Thoracic aorta endothelial cell (primary cell): Measurements from ENCODE around the gene CYB561D1. TPM values are rescaled to one million over a fixed set of nuclear protein-coding genes. Genes with fewer than 3 reads are reported as not detected.

Experiments
- total RNA-seq: library from RNA; depleted of rRNA; stranded (reverse); fragments of >200 nt; gene quantifications from 2 replicates; pipeline ENCODE4 v1.2.3, GENCODE V29; 2012

CYB561D1 gene
- 4.2 and 5.5 TPM in 2 replicates for total RNA-seq

GRCh38 chr1:109493805-109494539 is at the start of gene CYB561D1:
Gene CYB561D1, plus strand, starts transcription at chr1:109494094. Its CDS starts 46 bp downstream, at chr1:109494140.

DNA sequence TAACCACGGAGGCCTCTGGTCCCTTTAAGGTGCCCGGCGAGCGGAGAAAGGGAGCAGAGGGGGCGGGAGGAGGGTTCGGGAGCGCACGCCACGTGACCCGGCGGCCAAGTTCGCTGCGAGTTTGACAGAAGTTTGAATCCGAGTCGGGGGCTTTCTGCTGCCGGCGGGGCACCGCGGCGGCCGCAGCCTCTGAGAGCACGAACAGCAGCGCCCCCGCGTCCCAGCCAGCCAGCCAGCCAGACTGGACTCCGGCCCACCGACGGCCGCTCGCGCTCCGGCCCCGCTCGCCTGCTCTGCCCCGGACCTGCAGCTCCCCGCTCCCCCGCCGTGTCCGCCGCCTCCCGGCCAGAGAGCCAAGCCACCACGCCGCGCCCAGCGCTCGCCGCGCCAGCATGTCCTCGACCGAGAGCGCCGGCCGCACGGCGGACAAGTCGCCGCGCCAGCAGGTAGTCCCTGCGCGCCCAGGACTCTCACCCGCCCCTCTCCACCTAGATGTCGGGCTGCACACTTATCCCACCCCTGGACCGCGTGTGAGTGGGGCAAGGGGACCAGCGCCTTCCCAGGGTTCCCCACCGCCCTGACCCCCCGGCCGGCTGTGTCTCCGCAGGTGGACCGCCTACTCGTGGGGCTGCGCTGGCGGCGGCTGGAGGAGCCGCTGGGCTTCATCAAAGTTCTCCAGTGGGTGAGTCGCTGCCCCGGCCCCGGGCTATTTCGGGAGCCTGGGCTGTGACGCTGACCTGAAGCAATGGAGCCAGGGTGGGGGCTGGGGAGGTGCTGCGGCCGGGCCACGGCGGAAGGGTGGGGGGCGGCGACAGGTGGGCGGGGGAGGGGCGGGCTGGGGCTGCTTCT is 27.2 kb upstream of the CYB561D1 start, which contains the start of gene SYPL2:
Gene SYPL2, plus strand, starts transcription at position 95 of the 849 bp plus-strand sequence. Its CDS starts 298 bp downstream, at position 393.

GRCh38 chr1:109483672-109484518 is 10.0 kb upstream of the CYB561D1 start, which contains the start of gene ATXN7L2:
Gene ATXN7L2, plus strand, starts transcription at chr1:109483905. Its CDS starts 49 bp downstream, at chr1:109483954.

DNA sequence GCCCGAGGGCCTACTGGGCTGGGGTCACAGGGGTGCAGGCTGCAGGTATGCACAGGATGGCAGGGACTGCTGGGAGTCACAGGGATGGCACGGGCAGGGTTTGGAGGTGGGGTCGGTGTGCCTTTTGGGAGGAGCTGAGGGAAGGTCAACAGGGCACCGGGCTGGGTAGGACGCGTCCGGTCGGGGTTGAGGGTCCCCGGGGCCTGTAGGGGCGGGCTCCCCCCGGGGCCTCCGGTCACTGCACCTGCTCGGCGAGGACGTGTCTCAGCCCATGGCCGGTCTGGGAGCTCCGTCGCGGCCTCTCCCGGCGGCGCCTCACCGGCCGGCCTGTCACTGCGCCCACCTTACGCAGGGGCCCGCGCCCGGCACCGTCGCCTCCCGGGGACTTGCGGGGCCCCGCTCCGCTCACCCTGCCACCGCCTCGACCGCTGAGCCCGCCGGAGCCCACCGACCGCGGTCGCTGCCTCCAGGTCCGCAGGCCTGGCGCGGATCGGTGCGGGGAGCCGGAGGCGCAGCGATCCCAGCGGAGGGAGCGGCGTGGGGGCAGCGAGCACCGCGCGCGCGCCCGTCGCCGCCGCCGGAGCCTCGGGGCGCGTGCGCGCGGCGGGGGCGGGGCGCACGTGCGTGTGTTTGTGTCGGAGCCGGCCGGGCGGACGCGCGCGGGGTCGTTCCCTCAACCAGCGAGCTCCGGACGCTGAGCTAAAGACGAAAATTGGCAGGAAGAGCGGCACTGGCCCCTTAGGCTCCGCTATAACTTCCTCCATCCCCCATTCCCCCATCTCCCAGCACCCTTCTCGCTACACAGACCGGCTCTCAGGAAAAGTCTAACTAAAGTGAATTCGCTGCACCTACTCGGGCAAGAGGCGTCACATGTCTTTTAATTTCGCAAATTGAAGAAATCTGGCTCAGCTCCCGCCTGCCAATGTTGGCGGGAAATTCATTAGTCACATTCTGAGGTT is 15.6 kb downstream of the CYB561D1 start, which contains the start of gene AMIGO1:
Gene AMIGO1, minus strand, starts transcription at position 552 of the 959 bp plus-strand sequence. CDS start 815 bp downstream, outside the sequence.

GRCh38 chr1:109539676-109540075 is 45.8 kb downstream of the CYB561D1 start, which contains the start of gene GPR61:
Gene GPR61, plus strand, starts transcription at chr1:109539872. Its CDS starts 3,151 bp downstream, at chr1:109543023.

DNA sequence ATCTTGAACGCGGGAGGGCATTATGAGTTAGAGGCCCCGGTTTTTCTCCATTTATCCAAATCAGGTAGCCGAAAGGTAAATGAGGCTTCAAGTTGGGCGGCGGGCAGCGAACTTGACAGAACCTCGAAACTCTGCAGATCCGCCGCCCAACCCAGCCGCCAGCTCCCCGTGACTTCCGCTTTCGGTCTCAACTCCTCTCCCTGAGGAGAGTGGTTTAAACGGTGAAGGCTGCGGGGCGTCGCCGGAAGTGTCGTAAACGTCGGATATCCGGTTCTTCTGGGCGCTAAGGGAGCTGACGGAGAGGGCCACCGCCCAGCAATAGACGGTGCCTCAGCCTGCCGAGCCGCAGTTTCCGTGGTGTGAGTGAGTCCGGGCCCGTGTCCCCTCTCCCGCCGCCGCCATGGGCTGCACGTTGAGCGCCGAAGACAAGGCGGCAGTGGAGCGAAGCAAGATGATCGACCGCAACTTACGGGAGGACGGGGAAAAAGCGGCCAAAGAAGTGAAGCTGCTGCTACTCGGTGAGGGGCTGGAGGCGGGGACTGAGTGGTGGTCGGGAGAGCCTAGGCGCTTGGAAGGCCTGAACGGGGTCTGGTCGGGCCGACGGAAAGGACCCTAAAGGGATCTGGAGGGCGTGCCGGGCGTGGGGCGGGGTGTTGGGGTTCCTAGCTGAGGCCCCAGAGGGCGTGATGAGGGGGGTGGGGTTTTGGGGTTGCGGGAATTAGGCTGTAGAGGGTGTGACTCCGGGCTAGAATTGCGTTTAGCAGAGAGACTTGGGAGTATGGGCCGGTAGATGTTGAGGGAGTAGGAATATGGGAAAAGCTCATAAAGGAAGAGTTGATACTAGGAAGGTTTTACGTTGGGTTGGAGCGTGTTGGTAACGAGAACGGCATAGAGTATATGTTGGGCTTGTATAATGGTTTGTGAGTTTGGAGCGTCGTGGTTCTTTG is 54.7 kb downstream of the CYB561D1 start, which contains the start of gene GNAI3:
Gene GNAI3, plus strand, starts transcription at position 295 of the 947 bp plus-strand sequence. Its CDS starts 106 bp downstream, at position 401.

Other genes starting within 250 kb of the CYB561D1 start
- gene CELSR2, start 244.6 kb upstream of the CYB561D1 start, total RNA-seq: 0.80 and 1.7 TPM in 2 replicates
- 16.2 and 25.8 TPM in 2 replicates for gene PSRC1, start 210.9 kb upstream of the CYB561D1 start, total RNA-seq
- gene MYBPHL, start 187.1 kb upstream of the CYB561D1 start, total RNA-seq: not detected in 2 replicates
- 12.9 and 21.2 TPM in 2 replicates for gene SORT1, start 96.2 kb upstream of the CYB561D1 start, total RNA-seq
- gene PSMA5, start 67.6 kb upstream of the CYB561D1 start, total RNA-seq: 61.8 and 86.4 TPM in 2 replicates
- under 0.01 TPM in 1 of 2 replicates, not detected in the other for gene SYPL2, start 27.5 kb upstream of the CYB561D1 start, total RNA-seq
- gene ATXN7L2, start 10.2 kb upstream of the CYB561D1 start, total RNA-seq: 2.8 and 2.9 TPM in 2 replicates
- 0.79 and 0.80 TPM in 2 replicates for gene AMIGO1, start 15.6 kb downstream of the CYB561D1 start, total RNA-seq
- gene GPR61, start 45.8 kb downstream of the CYB561D1 start, total RNA-seq: under 0.01 TPM in 1 of 2 replicates, not detected in the other
- gene GNAI3, start 54.5 kb downstream of the CYB561D1 start, total RNA-seq: 26.0 and 27.1 TPM in 2 replicates
- 0.13 and 0.22 TPM in 2 replicates for gene GNAT2, start 125.5 kb downstream of the CYB561D1 start, total RNA-seq
- 47.2 and 50.5 TPM in 2 replicates for gene AMPD2, start 125.7 kb downstream of the CYB561D1 start, total RNA-seq
- gene GSTM4, start 162.0 kb downstream of the CYB561D1 start, total RNA-seq: 4.0 and 4.2 TPM in 2 replicates
- 4.2 and 4.7 TPM in 2 replicates for gene GSTM2, start 174.0 kb downstream of the CYB561D1 start, total RNA-seq
- gene GSTM1, start 193.7 kb downstream of the CYB561D1 start, total RNA-seq: 8.9 and 12.2 TPM in 2 replicates
- gene GSTM5, start 218.2 kb downstream of the CYB561D1 start, total RNA-seq: 0.40 TPM in 1 of 2 replicates, not detected in the other
- gene GSTM3, start 246.9 kb downstream of the CYB561D1 start, total RNA-seq: 22.7 and 43.5 TPM in 2 replicates